GM18505 (cell line): ENCODE measurements around the gene PSMD12.
A peak's percentile ranks its signal among the peaks of the same experiment; 100 is the strongest.
"Not testable (repeated sequence)": the region's sequence is repeated elsewhere in the genome, so short reads cannot be mapped to it uniquely, and the experiment has no call there.

ENCODE experiments used
- ATAC-seq: cut with Tn5 transposase; IDR thresholded peaks from one replicate; pipeline ENCODE4 v1.9.1; 2021; ENCODE audit not compliant: unreplicated experiment
- POLR2A ChIP-seq: IDR thresholded peaks from 4 replicates; pipeline ENCODE4 v1.6.1; 2011; ENCODE audit warnings: borderline replicate concordance; ENCODE audit not compliant: insufficient read depth, insufficient read length; ENCODE audit errors: extremely low read depth

PSMD12 gene

DNA sequence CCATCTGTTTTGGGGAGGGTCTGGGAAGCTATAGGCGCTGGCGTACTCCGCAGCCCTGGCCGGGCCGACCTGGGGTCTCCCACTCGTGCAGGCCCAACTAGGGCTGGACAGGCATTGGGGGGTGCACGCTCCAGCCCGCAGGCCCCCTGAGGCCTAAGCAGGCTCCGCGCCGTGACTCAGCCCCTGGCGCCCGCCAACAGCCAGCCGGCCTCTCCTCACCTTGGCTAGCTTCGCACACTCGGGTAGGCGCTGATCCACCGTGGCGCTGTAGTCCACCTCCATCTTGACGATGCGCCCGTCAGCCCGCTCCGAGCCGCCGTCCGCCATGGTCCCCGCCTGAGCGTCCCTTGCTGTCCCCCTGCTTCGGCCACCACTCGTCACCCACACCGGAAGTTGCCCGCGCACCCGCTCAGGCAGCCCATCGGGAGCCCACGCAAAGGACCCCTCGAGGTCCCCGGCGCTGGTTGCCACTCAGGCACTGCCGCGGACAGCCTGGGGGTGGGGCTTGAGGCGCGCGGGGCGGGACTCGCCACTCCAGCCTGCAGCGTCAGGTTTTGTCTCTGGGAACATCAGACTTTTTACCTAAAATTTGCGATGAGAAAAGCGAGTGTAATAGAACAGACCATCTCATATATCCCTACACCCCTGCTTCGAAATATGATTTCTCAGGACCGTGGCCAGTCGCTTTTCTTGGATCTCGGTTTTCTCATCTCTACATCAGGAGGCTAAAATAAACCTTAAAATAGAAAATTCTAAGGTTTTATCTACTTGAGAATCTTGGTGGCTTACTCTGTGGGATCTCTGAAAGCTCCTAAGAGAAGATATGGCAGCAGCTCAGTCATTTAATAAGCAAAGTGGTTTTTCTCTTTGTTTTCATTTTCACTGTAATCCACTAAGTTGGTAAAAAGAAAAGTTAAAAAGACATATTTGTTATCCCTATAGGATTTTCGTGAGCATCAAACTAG is at the start of gene PSMD12:
TSS of gene PSMD12 (minus strand) at position 385 of the 965 bp plus-strand sequence. CDS start at position 327, 58 bp downstream.
- TF ChIP-seq POLR2A, result peak; percentile 91
- ATAC-seq, result peak; percentile 77

DNA sequence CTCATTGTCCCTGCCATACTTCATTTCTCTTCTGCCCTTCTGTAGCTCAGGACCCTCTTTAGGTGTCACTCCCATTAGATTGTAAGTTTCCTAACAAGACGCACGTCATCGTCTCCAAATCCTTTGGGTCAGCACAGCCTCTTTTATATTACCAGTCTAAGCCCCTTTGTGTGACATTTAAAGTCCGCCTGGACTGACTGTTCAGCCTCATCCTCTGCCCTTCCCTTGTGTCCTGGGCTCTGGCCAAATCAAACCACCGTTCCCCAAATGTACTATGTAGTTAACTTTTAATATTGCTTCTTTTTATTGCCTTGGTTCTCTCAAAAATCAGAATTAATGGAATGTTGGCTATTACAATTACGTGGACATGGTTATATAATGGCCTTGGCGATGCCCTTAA is 48.9 kb upstream of the PSMD12 start:
- TF ChIP-seq POLR2A, result no peak
- ATAC-seq, result no peak

DNA sequence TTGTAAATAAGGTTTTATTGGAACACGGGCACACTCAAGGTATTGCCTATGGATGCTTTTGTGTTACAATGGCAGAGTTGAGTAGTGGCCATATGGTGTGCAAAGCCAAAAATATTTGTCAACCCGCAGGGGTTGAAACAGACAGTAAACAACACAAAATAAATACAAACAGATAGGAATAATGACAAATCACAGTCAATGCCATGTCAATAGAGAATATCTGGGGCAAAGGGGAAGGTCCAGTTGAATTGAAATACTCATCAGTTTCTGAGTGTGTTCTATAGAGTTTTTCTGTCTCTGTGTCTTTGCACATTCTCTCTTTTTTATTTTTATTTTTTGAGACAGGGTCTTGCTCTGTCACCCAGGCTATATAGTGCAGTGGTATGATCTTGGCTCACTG is 48.2 kb upstream of the PSMD12 start:
- no peak for ATAC-seq
- no peak for TF ChIP-seq POLR2A

DNA sequence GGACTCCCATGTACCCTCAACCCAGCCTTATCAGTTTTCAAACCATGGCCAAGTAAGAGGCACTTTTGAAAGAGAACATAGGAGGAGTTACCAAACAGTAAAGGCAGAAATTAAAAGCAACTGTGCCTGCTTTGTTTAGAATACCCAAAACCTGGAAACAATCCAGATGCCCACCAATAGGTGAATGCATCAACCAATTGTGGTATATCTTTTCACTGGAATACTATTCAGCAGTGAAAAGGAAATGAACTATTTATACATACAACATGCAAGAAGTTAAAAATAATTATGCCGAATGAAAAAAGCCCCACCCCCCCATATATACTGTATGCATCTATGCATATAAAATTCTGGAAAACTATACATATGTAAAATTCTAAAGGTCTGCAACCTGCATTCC is 47.8 kb upstream of the PSMD12 start:
- TF ChIP-seq POLR2A, result no peak
- no peak for ATAC-seq

DNA sequence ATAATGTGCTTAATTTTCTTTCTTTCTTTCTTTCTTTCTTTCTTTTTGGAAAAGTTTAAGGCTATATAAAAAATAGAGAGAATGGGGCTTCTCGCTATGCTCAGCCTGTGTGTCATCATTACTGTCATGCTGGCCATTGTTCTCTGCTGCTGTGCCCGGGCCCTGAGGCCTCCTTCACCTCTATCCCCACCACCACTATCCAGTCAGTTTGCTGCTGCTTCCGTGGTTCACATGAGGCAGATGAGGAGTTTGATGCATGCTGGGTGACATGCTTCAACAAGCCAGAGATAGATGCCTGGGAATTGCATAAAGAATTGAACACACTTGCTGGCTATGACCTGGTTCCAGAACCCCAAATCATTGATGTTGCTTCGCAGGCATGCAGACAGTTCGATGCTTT is 47.0 kb upstream of the PSMD12 start:
- no peak for ATAC-seq
- no peak for TF ChIP-seq POLR2A

DNA sequence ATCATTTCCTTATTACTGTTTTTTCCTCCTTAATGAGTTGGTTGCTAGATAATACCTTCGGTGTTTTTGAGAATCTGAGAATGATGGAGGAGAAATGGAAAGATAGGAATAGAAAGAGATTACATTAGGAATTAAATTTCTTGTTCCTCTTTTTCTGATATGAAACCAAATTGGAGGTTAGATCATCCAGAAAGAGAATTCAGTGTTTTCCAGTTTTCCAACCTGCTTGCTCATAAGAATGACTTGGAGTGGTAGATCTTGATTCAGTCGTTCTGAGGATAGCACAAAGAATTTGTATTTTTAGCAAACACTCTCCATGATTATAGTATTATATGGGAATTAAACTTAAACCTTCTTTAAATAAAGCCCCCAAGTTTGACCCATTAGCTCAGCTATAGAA is 46.6 kb upstream of the PSMD12 start:
- ATAC-seq, result no peak
- TF ChIP-seq POLR2A, result no peak

DNA sequence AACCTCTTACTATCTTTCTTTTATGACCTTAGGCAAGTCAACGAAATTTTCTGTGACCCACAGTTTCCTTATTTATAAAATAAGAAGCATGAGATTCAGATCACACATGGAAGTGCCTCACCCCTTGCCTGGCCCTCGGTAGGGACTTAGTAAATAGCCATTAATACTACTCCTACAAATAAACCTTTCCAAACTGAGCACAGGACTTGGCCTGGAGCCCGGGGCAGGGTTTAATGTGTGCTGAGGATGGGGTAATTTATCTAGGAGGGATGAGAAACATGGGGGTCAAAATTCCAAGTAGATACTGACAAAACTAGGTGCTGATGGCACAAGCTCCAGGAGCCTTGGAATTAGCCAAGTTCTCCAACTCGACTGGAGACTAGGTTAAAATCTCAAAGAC is 45.7 kb upstream of the PSMD12 start:
- TF ChIP-seq POLR2A, result no peak
- no peak for ATAC-seq

DNA sequence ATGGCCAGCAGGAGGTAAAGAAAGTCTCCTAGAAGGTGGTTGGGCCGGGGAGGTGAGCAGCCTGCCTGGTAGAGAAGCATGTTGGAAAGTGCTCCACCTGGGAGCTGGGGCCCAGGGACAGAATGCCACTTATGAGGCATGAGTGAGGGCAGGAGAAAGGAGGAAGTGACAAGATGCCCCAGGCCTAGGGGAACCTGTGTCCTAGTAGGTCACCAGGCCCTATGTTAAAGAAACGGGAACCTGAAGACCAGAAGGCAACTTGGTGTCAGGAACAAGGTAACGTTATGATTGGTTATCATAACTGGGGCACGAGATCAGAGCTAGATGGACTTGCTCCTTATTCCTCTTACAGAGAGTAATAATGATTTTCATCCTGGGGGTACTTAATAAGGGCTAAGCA is 45.0 kb upstream of the PSMD12 start:
- TF ChIP-seq POLR2A, result no peak
- ATAC-seq, result no peak

DNA sequence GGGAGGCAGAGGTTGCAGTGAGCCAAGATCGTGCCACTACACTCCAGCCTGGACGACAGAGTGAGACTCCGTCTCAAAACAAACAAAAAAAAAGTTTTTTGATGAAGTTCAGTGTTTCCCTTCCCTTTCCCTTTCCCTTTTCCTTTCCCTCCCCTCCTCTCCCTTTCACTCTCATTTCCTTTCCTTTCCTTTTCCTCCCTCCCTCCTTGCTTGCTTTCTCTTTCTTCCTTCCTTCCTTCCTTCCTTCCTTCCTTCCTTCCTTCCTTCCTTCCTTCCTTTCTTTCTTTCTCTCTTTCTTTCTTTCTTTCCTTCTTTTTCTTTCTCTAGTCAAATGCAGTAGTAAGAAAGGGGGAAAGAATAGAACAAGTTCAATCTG is 42.1 kb upstream of the PSMD12 start:
- ATAC-seq, result not testable (repeated sequence)

DNA sequence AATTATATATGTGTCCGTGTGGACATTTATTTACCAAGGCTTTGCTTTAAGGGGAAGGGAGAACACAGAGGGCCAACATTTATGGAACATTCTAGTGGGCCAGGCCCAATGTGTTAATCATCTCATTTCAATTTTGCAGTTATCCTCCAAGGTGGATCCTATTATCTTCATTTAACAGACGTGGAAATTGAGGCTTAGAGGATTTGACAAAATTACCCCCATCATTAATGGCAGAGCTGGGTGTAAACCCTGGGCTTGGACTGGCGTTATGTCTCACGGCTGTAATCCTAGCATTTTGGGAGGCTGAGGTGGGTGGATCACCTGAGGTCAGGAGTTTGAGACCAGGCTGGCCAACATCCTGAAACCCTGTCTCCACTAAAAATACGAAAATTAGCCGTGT is 37.1 kb upstream of the PSMD12 start:
- ATAC-seq, result no peak
- TF ChIP-seq POLR2A, result no peak

DNA sequence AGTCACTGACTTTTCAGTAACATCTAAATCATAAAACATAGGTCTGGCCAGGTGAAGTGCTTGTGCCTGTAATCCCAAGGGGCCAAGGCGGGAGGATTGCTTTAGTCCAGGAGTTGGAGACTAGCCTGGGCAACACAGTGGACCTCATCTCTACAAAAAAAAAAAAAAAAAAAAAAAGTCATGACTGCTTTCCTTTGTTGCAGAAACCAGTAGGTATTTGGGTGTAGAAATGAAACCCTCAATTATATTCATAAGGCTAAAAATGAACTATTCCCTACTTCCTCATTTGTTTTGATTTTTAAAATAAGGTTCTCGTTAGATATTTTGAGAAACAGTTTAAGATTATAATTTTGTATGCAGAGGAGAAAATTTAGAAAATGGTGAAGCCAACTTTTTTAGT is 36.7 kb upstream of the PSMD12 start:
- no peak for TF ChIP-seq POLR2A
- no peak for ATAC-seq

DNA sequence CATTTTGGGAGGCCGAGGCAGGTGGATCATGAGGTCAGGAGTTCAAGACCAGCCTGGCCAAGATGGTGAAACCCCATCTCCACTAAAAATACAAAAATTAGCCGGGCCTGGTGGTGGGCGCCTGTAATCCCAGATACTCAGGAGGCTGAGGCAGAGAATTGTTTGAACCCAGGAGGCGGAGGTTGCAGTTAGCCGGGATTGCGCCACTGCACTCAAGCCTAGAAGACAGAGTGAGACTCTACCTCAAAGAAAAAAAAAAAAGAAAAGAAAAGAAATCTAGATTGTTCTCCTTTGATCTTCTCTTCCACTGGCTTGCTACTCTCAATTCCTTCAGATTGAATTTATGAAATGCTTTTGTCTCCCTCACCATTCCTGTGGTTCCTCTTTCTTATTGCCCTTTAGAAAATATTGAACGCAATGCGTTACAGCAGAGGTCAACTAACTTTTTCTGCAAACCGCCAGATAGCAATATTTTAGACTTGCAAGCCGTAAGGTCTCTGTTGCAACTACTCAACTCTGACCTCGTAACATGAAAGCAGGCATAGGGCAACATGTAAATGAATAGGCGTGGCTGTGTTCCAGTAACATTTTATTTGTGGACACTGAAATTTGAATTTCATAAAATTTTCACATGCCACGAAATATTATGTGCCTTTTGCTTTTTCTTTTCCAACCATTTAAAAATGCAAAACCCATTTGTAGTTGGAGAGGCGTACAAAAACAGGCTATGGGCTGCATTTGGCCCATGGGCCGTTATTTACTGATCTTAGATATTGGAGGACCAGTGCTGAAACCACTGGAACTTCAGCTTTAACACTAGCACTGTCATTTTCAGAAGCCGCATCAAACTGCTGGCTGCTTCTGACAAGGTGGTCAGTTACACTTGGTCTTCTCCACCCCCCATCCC is 35.5 kb upstream of the PSMD12 start:
- no peak for TF ChIP-seq POLR2A
- no peak for ATAC-seq

DNA sequence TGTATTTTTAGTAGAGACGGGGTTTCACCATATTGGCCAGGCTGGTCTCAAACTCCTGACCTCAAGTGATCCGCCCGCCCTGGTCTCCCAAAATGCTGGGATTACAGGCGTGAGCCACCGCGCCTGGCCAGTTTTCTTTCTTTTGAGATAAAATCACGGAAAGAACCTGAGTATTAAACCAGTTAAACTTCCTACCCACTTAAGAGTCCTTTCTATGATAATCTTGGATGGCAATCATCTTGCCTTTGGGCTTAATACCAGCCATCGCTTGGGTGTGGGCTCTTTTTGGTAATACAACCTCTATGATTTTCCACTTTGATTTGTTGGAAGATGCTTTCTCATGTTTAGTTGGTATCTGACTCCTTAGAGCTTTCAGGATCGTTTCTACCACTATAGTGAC is 34.7 kb upstream of the PSMD12 start:
- ATAC-seq, result no peak
- no peak for TF ChIP-seq POLR2A

DNA sequence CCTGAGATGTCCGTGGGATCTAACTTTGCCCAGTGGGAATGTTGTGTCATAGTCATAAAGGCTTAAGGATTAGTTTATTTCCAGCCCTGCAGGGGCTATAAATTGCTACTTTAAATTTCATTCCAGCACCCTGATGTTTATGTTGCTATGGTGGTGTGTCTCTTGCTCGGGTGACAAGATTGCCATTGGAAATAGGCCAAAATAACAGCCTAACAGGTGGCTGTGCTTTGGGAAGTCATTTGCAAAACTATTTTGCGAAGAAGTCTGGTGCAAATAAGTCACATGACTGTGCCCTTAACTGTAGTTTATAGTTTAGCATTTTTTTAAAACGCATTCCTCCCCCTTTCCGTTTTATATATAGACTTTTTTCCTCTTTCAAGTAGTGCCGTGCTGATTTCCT is 33.8 kb upstream of the PSMD12 start:
- no peak for TF ChIP-seq POLR2A
- no peak for ATAC-seq
